Astrocyte (in vitro differentiated cells and primary cell): Measurements from ENCODE around the gene ASCC2. TPM values are rescaled to one million over a fixed set of nuclear protein-coding genes. Genes with fewer than 3 reads are reported as not detected.

Experiments used
- DNase-seq: peaks from one replicate; pipeline ENCODE4 v3.0.0-alpha.2; 2010; ENCODE audit warnings: low read depth
- FAIRE-seq: peaks from 2 replicates; lab custom pipeline; 2011; peaks lifted over from hg19 to GRCh38; lab: Jason Lieb, UNC
- H2AFZ ChIP-seq: 2 replicates; pipeline ENCODE4 v1.6.0; 2012; ENCODE audit warnings: low read depth, low read length, inconsistent platforms
- H3K27ac ChIP-seq: 2 replicates; pipeline ENCODE4 v1.5.1; 2011; ENCODE audit warnings: low read depth, low read length, inconsistent platforms
- H3K27me3 ChIP-seq: 2 replicates; pipeline ENCODE4 v1.6.0; 2011; ENCODE audit warnings: low read length, inconsistent platforms; ENCODE audit not compliant: insufficient read depth
- H3K36me3 ChIP-seq: 2 replicates; pipeline ENCODE4 v1.5.1; 2011; ENCODE audit warnings: low read length, inconsistent platforms; ENCODE audit not compliant: insufficient read depth
- H3K4me1 ChIP-seq: 2 replicates; pipeline ENCODE4 v1.5.1; 2011; ENCODE audit warnings: low read length, inconsistent platforms; ENCODE audit not compliant: insufficient read depth
- H3K4me2 ChIP-seq: 2 replicates; pipeline ENCODE4 v1.6.0; 2012; ENCODE audit warnings: low read length, inconsistent platforms
- H3K4me3 ChIP-seq: 2 replicates; pipeline ENCODE4 v1.5.1; 2011; ENCODE audit warnings: low read depth, mild to moderate bottlenecking, low read length, inconsistent platforms; ENCODE audit not compliant: insufficient read depth
- H3K79me2 ChIP-seq: 2 replicates; pipeline ENCODE4 v1.6.0; 2012; ENCODE audit warnings: mild to moderate bottlenecking, low read length, inconsistent platforms; ENCODE audit not compliant: insufficient read depth
- H3K9ac ChIP-seq: 2 replicates; pipeline ENCODE4 v1.6.0; 2012; ENCODE audit warnings: mild to moderate bottlenecking, low read length, inconsistent platforms
- H3K9me3 ChIP-seq: 2 replicates; pipeline ENCODE4 v1.5.1; 2012; ENCODE audit warnings: low read depth, mild to moderate bottlenecking, low read length, inconsistent platforms; ENCODE audit not compliant: insufficient read depth
- H4K20me1 ChIP-seq: 2 replicates; pipeline ENCODE4 v1.6.0; 2012; ENCODE audit warnings: low read length, inconsistent platforms; ENCODE audit not compliant: insufficient read depth
- H3K27ac Mint-ChIP-seq: one replicate; pipeline ENCODE4 v1.8.0; 2021; ENCODE audit warnings: mild to moderate bottlenecking, mixed read lengths; ENCODE audit not compliant: unreplicated experiment
- H3K27me3 Mint-ChIP-seq: one replicate; pipeline ENCODE4 v1.8.0; 2021; ENCODE audit warnings: low read depth, mixed read lengths; ENCODE audit not compliant: unreplicated experiment
- H3K36me3 Mint-ChIP-seq: one replicate; pipeline ENCODE4 v1.8.0; 2021; ENCODE audit warnings: low read depth, mixed read lengths; ENCODE audit not compliant: unreplicated experiment
- H3K4me1 Mint-ChIP-seq: one replicate; pipeline ENCODE4 v1.8.0; 2021; ENCODE audit warnings: low read depth, mixed read lengths; ENCODE audit not compliant: unreplicated experiment
- H3K4me3 Mint-ChIP-seq: one replicate; pipeline ENCODE4 v1.8.0; 2021; ENCODE audit warnings: mild to moderate bottlenecking, moderate library complexity, mixed read lengths; ENCODE audit not compliant: unreplicated experiment
- H3K9me3 Mint-ChIP-seq: one replicate; pipeline ENCODE4 v1.8.0; 2021; ENCODE audit warnings: mild to moderate bottlenecking, mixed read lengths; ENCODE audit not compliant: unreplicated experiment
- EZH2 ChIP-seq: IDR thresholded peaks from 2 replicates; pipeline ENCODE4 v1.6.1; 2012; ENCODE audit warnings: mild to moderate bottlenecking, low read length, inconsistent platforms; ENCODE audit not compliant: insufficient read depth
- total RNA-seq: library from RNA; stranded (reverse); gene quantifications from 2 replicates; pipeline ENCODE4 v1.2.1, GENCODE V29; 2021
- TF ChIP-seq, protein P1 (sequence below): IDR thresholded peaks from 2 replicates; pipeline ENCODE4 v1.5.1; 2011; ENCODE audit warnings: low read depth, mild to moderate bottlenecking, inconsistent platforms, low read length, moderate library complexity; ENCODE audit not compliant: insufficient read depth

The ASCC2 gene
- total RNA-seq, 1 donor from 2014 or later, result 71.2 TPM

DNA sequence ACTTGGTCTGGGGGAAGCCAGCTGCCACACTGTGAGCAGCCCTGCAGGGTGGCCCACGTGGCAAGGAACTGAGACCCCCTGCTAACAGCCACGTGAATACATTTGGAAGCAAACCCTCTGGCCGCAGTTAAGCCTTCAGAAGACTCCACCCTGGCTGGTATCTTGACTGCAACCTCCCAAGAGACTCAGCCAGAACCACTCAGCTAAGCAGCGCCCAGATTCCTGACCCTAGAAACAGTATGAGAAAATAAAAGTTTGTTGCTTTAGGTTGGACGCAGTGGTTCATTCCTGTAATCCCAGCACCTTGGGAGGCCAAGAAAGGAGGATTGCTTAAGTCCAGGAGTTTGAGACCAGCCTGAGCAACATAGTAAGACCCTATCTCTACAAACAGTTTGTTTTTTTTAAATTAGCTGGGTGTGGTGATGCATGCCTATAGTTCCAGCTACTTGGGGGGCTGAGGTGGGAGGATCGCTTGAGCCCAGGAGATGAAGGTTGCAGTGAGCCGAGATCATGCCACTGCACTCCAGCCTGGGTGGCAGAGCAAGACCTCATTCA, 79.9 kb downstream of the ASCC2 start:
- Histone ChIP-seq H3K9me3 (no peaks in the 10 kb centered on the region), H3K9ac (no peak overlapping the region), H3K36me3 (no peaks in the 10 kb centered on the region), H2AFZ (no peak overlapping the region), H3K4me1 (no peaks in the 10 kb centered on the region), H3K79me2 (no peaks in the 10 kb centered on the region), H4K20me1 (peaks cover 11% of the 10 kb centered on the region), H3K27me3 (no peaks in the 10 kb centered on the region), H3K27ac (no peak overlapping the region), H3K4me2 (no peak overlapping the region), H3K4me3 (no peak overlapping the region)
- Mint-ChIP-seq H3K9me3 (no peaks in the 10 kb centered on the region), H3K27ac (no peak overlapping the region), H3K27me3 (no peaks in the 10 kb centered on the region), H3K4me3 (no peak overlapping the region), H3K36me3 (peaks cover 3% of the 10 kb centered on the region), H3K4me1 (peaks cover 2% of the 10 kb centered on the region)
- DNase-seq, result no peak
- TF ChIP-seq, protein P1, sequence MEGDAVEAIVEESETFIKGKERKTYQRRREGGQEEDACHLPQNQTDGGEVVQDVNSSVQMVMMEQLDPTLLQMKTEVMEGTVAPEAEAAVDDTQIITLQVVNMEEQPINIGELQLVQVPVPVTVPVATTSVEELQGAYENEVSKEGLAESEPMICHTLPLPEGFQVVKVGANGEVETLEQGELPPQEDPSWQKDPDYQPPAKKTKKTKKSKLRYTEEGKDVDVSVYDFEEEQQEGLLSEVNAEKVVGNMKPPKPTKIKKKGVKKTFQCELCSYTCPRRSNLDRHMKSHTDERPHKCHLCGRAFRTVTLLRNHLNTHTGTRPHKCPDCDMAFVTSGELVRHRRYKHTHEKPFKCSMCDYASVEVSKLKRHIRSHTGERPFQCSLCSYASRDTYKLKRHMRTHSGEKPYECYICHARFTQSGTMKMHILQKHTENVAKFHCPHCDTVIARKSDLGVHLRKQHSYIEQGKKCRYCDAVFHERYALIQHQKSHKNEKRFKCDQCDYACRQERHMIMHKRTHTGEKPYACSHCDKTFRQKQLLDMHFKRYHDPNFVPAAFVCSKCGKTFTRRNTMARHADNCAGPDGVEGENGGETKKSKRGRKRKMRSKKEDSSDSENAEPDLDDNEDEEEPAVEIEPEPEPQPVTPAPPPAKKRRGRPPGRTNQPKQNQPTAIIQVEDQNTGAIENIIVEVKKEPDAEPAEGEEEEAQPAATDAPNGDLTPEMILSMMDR, result no peak
- TF ChIP-seq EZH2, result no peak
- FAIRE-seq, result no peak

DNA sequence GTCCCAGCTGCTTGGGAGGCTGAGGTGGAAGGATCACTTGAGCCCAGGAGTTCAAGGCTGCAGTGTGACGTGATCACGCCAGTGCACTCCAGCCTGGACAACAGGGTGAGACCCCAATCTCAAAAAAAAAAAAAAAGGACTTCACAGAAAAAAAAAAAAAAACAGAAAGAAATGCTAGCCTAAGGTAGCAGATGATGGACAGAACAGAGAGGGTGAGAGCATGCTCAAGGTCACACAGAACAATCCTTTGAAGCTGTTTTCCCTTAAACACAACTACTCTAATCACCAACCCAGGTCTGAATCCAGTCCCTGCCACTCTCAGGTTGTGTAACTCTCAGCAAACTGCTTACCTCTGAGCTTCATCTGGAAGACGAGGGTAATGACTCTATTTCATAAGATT, 81.0 kb downstream of the ASCC2 start:
- no peak for DNase-seq
- Mint-ChIP-seq H3K9me3 (no peaks in the 10 kb centered on the region), H3K27me3 (no peaks in the 10 kb centered on the region), H3K4me1 (peaks cover 2% of the 10 kb centered on the region), H3K27ac (no peak overlapping the region), H3K4me3 (no peak overlapping the region), H3K36me3 (peaks cover 3% of the 10 kb centered on the region)
- Histone ChIP-seq H3K9ac (no peak overlapping the region), H4K20me1 (peaks cover 11% of the 10 kb centered on the region), H2AFZ (no peak overlapping the region), H3K4me3 (no peak overlapping the region), H3K4me1 (no peaks in the 10 kb centered on the region), H3K27ac (no peak overlapping the region), H3K79me2 (no peaks in the 10 kb centered on the region), H3K36me3 (no peaks in the 10 kb centered on the region), H3K9me3 (no peaks in the 10 kb centered on the region), H3K27me3 (no peaks in the 10 kb centered on the region), H3K4me2 (no peak overlapping the region)
- FAIRE-seq, result no peak
- no peak for TF ChIP-seq EZH2

DNA sequence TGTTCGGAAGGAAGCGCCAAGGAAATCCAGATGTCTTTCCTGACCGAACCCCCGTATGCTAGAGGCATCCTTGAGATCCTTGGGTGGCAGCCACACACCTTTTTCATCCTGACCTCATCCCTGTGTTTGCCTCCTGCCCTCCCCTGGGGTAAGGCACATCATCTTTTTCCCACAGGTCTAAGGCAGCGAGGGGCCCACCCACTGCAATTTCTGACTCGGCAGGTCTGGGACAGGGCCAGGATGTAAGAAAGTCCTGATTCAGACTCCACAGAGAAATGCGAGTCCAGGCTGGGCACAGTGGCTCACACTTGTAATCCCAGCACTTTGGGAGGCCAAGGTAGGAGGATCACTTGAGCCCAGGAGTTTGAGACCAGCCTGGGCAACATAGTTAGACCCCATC, 81.7 kb downstream of the ASCC2 start:
- FAIRE-seq (no peak), DNase-seq (no peak)
- Histone ChIP-seq H4K20me1 (peaks cover 11% of the 10 kb centered on the region), H3K27ac (no peak overlapping the region), H2AFZ (no peak overlapping the region), H3K36me3 (no peaks in the 10 kb centered on the region), H3K4me2 (no peak overlapping the region), H3K9ac (no peak overlapping the region), H3K27me3 (no peaks in the 10 kb centered on the region), H3K9me3 (no peaks in the 10 kb centered on the region), H3K79me2 (no peaks in the 10 kb centered on the region), H3K4me1 (no peaks in the 10 kb centered on the region), H3K4me3 (no peak overlapping the region)
- Mint-ChIP-seq H3K4me3 (no peak overlapping the region), H3K36me3 (peaks cover 3% of the 10 kb centered on the region), H3K9me3 (no peaks in the 10 kb centered on the region), H3K4me1 (peaks cover 2% of the 10 kb centered on the region), H3K27ac (no peak overlapping the region), H3K27me3 (no peaks in the 10 kb centered on the region)
- TF ChIP-seq EZH2, result no peak
- TF ChIP-seq, protein P1, result no peak
